Measurements from ENCODE around the gene AHCYL2. TPM values are rescaled to one million over a fixed set of nuclear protein-coding genes. Genes with fewer than 3 reads are reported as not detected.

AHCYL2 gene
- total and polyA plus RNA-seq, 12 donors = 6.6 to 57.1 (median 21.7) TPM

DNA sequence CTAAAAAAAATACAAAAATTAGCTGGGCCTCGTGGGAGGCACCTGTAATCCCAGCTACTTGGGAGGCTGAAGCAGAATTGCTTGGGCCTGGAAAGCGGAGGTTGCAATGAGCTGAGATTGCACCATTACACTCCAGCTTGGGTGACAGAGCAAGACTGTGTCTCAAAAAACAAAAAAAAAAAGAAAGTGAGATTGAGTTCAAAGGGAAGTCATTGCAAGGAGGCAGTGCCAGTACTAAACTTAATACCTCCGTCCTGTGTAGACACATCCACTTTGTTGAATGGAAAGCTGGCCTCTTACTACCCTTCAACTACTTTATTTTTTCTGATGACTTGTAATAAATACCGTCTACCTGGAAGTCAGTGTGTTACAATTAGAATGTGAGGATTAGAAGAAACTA is 31.0 kb downstream of the AHCYL2 start:
- Histone ChIP-seq H3K9me3 (replicated peaks in 1 of 3) (no peaks in the 10 kb centered on the region), H3K27ac (no peak overlapping the region), H3K36me3 (replicated peaks in 1 of 2) (no peaks in the 10 kb centered on the region), H3K4me1 (replicated peaks in 1 of 2) (peaks cover 3 to 6% of the 10 kb centered on the region in 2 donors), H3K4me3 (no peak overlapping the region), H3K27me3 (no peaks in the 10 kb centered on the region)
- 88 to 93% (median 91%) methylated on average over 4 of the region's 4 CpGs for WGBS, 4 donors
- intact Hi-C loops (cut with DNase I) = no loop called here
- no peak for TF ChIP-seq POLR2A (IDR thresholded peaks at IDR 0.05)
- TF ChIP-seq, protein P1, sequence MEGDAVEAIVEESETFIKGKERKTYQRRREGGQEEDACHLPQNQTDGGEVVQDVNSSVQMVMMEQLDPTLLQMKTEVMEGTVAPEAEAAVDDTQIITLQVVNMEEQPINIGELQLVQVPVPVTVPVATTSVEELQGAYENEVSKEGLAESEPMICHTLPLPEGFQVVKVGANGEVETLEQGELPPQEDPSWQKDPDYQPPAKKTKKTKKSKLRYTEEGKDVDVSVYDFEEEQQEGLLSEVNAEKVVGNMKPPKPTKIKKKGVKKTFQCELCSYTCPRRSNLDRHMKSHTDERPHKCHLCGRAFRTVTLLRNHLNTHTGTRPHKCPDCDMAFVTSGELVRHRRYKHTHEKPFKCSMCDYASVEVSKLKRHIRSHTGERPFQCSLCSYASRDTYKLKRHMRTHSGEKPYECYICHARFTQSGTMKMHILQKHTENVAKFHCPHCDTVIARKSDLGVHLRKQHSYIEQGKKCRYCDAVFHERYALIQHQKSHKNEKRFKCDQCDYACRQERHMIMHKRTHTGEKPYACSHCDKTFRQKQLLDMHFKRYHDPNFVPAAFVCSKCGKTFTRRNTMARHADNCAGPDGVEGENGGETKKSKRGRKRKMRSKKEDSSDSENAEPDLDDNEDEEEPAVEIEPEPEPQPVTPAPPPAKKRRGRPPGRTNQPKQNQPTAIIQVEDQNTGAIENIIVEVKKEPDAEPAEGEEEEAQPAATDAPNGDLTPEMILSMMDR (IDR thresholded peaks at IDR 0.05) = no peak
- no peak for DNase-seq

DNA sequence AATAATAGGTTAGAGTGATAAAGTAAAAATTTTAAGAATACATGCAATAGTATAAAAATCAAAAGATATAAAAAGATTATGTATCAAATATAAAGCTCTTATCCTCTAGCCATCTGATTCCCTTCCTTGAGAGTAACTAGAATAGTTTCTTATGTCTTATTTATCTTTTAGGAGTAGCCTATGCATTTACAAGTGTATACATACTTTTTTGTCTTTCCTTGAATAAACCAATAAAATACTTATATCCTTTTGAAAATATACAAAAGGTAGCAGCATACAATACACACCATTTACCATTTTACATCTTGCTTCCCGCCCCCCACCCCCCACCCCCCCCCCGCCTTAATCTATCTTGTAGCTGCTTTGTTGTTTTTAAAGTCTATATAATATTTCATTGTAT is 31.4 kb downstream of the AHCYL2 start:
- no peaks in the 10 kb centered on the region for H3K9me3 ChIP-seq (replicated peaks in 1 of 3)
- DNase-seq = no peak
- H3K4me1 ChIP-seq (replicated peaks in 1 of 2) = peaks cover 3 to 6% of the 10 kb centered on the region in 2 donors
- H3K27me3 ChIP-seq = no peaks in the 10 kb centered on the region
- H3K36me3 ChIP-seq (replicated peaks in 1 of 2) = no peaks in the 10 kb centered on the region
- intact Hi-C loops (cut with DNase I) = no loop called here
- H3K27ac ChIP-seq = no peak overlapping the region
- 92 to 100% (median 93%) methylated on average over 2 of the region's 2 CpGs for WGBS, 4 donors
- TF ChIP-seq, protein P1 (IDR thresholded peaks at IDR 0.05) = no peak
- TF ChIP-seq POLR2A (IDR thresholded peaks at IDR 0.05) = no peak
- no peak overlapping the region for H3K4me3 ChIP-seq

DNA sequence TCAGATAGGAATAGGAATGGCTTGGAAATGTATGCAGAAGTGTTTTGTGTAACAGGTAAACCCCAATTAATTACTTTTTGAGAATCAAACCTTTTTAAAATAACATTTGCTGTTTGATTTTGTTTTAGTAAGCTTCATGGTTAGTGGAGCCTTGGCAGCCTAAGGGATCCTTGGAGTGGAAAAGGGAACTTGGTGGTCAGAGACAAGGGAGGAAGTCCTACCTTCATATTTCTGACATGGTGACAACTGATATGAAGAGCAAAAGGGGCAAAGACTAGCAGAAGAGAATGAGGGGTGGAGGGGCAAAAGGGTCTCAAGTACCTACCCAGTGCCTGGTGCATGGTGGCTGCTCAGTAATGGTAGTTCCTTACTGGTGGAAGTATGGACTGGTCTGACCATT is 32.3 kb downstream of the AHCYL2 start:
- intact Hi-C loops (cut with DNase I) = no loop called here
- TF ChIP-seq, protein P1 (IDR thresholded peaks at IDR 0.05) = no peak
- no peak for TF ChIP-seq POLR2A (IDR thresholded peaks at IDR 0.05)
- H3K4me3 ChIP-seq = no peak overlapping the region
- H3K9me3 ChIP-seq (replicated peaks in 1 of 3) = no peaks in the 10 kb centered on the region
- H3K27me3 ChIP-seq = no peaks in the 10 kb centered on the region
- no peak overlapping the region for H3K27ac ChIP-seq
- DNase-seq = no peak
- peaks cover 2% of the 10 kb centered on the region in 2 donors for H3K4me1 ChIP-seq (replicated peaks in 1 of 2)
- no peaks in the 10 kb centered on the region for H3K36me3 ChIP-seq (replicated peaks in 1 of 2)

DNA sequence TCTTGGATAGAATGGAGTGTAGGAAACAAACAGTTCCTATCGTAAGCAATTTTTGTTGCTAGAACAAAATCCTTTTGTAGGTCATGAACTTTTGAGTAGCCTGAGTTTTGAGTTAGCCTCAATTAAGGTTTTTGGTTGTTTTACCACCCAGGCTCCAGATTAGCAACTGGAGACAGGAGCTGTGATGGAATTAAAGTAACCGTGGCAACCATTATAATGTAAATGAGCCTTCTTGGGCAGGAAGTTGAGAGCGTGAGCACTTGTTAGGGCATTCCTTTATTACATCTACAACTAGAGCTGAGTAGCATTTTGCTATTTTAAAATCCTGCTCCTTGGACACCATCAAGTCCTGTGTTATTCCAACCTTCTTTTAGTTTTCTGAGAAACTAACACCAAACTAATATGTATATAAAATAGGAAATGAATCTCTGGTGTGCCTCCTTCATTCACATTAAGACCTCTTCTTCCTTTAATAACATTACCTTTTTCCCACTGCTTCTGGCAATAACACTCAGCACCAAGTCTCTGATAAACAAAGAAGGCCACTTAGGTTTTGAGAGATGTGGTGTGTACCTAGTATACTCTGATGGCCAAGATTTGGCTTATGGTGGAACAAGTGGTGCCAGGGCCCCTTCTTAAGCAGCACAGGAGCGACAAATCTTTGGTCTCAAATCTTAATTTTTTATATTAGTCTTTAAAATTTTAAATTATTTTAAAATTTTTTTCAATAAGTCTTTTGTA is 34.0 kb downstream of the AHCYL2 start:
- H3K4me1 ChIP-seq (replicated peaks in 1 of 2) = no peaks in the 10 kb centered on the region
- 84 to 88% (median 87%) methylated on average over 4 of the region's 4 CpGs for WGBS, 4 donors
- H3K27ac ChIP-seq = no peak overlapping the region
- TF ChIP-seq, protein P1 (IDR thresholded peaks at IDR 0.05) = no peak
- no peak for TF ChIP-seq POLR2A (IDR thresholded peaks at IDR 0.05)
- no peak overlapping the region for H3K4me3 ChIP-seq
- no peaks in the 10 kb centered on the region for H3K36me3 ChIP-seq (replicated peaks in 1 of 2)
- no peaks in the 10 kb centered on the region for H3K27me3 ChIP-seq
- intact Hi-C loops (cut with DNase I) = no loop called here
- no peaks in the 10 kb centered on the region for H3K9me3 ChIP-seq (replicated peaks in 1 of 3)
- DNase-seq = no peak

Data from adrenal gland (tissue), 12 donors.